H54 (cell line): Measurements from ENCODE around the gene SNED1.
A peak's percentile ranks its signal among the peaks of the same experiment; 100 is the strongest.

ENCODE experiments used
- DNase-seq: peaks from one replicate; pipeline ENCODE4 v3.0.0; 2011; ENCODE audit warnings: low spot score, mixed read lengths; ENCODE audit not compliant: insufficient read length
- FAIRE-seq: peaks from 3 replicates; lab custom pipeline; 2011; peaks lifted over from hg19 to GRCh38; lab: Jason Lieb, UNC
- POLR2A ChIP-seq: IDR thresholded peaks from 2 replicates; pipeline ENCODE4 v1.6.1; 2011; ENCODE audit warnings: low read depth, mild to moderate bottlenecking, low read length

The SNED1 gene

DNA sequence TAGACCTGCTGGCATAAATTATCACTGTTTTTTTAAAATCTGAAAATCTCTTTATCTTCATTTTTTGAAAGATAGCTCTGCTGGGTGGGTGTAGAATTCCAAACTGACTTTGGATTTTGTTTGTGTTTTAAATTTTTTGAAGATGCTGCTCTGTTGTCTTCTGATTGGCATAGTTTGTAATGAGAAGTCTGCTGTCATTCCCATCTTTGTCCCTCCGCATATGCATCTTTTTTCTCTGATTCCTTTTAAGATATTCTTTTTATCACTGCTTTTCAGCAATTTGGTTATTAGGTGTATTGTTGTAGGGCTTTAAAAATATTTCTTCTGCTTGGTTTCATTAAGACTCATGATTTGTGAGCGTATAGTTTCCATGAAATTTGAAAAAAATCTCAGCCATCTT, 7.2 kb downstream of the SNED1 start:
- DNase-seq (no peak), FAIRE-seq (no peak)
- no peak for TF ChIP-seq POLR2A

DNA sequence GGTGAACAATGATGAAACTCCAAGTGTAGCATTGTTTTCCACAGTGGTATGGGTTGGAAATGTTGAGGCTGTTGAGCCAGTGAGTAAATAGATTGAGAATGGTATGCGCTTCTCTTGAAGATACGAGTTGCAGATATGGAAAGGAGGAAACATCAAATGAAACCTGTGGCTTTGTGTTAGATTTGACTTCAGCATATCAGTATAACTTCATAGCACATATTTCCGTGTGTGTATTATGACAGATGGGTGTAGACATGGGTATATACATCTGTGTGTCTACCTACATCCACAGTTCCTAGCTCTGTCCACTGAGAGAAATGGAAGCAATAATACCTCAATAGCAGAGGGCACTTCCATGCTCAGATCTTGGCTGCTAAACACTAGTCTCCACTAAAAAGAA, 8.0 kb downstream of the SNED1 start:
- no peak for DNase-seq
- FAIRE-seq, result no peak
- no peak for TF ChIP-seq POLR2A

- TF ChIP-seq POLR2A, result no peak
- FAIRE-seq, result no peak
- DNase-seq, result no peak
These were observed 8.7 kb downstream of the SNED1 start for GRCh38 chr2:241007111-241007510.

DNA sequence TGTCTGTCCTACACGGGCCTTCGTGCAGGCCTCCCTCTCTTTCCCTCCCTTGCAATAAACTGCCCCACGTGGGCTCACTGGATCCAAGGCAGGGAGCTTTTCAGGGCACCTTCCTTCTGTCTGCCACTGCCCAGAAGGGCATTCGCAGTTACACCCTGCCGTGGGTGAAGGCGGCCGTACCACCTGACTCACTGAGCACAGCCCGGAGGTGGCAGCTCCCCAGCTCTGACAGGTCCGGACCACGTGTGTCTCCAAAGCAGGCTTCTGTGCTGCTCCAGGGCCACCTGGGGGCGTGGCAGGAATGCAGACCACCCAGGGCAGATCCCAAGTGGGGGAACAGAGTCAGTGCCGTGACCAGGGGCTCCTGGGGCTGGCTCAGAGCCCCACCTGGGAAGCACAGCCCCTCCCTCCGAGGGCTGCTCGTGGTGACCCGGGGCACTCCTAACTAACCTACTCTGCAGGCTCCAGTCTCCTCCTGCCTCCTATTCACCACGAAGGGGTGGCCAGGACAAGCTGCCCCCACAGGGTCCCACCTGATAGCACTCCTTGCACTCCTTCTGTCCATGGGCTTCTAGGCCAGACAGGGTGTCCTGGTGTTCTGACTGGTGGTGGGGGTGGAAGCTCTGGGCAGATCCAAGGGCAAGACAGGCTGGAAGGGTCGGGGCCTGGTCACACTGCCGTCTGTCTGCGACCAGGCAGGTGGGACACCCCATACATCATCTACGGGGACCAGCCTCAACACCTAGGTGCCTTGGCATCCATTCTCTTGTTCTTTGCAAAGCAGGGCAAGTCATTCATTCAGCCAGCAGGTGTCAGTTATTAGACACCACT, 9.7 kb downstream of the SNED1 start:
- no peak for TF ChIP-seq POLR2A
- DNase-seq (no peak), FAIRE-seq (no peak)

GRCh38 chr2:241008711-241009121, 10.3 kb downstream of the SNED1 start:
- TF ChIP-seq POLR2A, result no peak
- DNase-seq (no peak), FAIRE-seq (no peak)

- DNase-seq (no peak), FAIRE-seq (no peak)
- TF ChIP-seq POLR2A, result no peak
These were observed 10.8 kb downstream of the SNED1 start for GRCh38 chr2:241009191-241009590.

DNA sequence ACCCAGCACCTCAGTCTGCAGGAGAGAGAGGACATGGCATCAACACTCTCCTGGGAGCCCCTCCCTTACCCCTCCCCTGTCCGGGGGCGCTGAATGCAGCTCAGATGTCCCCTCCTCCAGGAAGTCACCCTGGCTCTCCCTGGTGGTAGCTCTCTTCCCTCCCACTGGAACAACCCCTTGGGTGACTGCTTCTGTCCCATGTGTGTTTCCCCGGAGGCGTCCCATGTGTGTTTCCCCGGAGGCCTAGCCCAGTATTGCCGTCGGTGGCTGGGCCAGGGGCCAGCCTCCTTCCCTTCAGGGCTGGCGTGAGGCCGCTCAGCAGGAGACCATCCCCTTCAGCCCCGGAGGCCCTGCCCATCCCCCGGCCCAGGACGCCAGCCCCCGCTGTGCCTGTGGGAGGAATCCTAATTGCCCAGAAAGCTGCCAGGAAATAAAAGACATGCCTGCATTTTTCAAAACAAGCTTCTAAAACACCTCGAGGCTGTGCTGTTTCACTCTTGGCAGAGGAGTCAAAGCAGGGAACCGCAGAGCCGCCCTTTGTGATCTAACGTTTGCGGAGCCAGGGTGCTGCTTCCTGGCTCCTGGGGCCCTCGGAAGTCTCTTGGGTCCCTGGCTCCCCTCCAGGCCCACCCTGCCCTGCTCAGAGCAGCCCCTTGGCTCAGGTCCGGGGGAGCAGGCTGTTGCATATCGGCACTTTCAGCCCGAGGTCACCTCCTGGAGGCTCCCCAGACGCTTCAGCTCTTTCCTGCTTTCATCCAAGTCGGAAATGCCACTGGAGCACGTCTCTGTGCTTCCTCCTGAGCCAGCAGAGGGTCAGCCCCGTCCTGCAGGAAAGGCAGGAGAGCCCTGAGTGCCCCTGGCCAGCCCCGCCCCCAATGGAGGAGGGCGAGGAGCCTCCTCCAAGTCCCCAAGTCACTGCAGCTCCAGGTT, 11.4 kb downstream of the SNED1 start:
- FAIRE-seq (peak; percentile 60), DNase-seq (peak; percentile 87)
- peak; percentile 32 for TF ChIP-seq POLR2A

- FAIRE-seq, result no peak
- DNase-seq, result no peak
These were observed 12.3 kb downstream of the SNED1 start for GRCh38 chr2:241010531-241011295.

GRCh38 chr2:241011296-241011600, 12.8 kb downstream of the SNED1 start:
- FAIRE-seq (no peak), DNase-seq (no peak)
- TF ChIP-seq POLR2A, result no peak

More at GRCh38 chr2:241010531-241011295, 12.3 kb downstream of the SNED1 start:
- TF ChIP-seq POLR2A, result no peak

GRCh38 chr2:241011751-241012510, 13.5 kb downstream of the SNED1 start:
- FAIRE-seq (no peak), DNase-seq (no peak)
- no peak for TF ChIP-seq POLR2A

- DNase-seq (no peak), FAIRE-seq (no peak)
- no peak for TF ChIP-seq POLR2A
These were observed 15.8 kb downstream of the SNED1 start for GRCh38 chr2:241014224-241014623.

- no peak for FAIRE-seq
- DNase-seq, result no peak
- no peak for TF ChIP-seq POLR2A
These were observed 16.3 kb downstream of the SNED1 start for GRCh38 chr2:241014764-241015163.

GRCh38 chr2:241015439-241015838, 17.0 kb downstream of the SNED1 start:
- DNase-seq, result no peak
- TF ChIP-seq POLR2A, result no peak
- FAIRE-seq, result no peak
